K562 (cell line): ENCODE results near the gene ABT1. TPM values are rescaled to one million over a fixed set of nuclear protein-coding genes. Genes with fewer than 3 reads are reported as not detected.
A peak's percentile ranks its signal among the peaks of the same experiment; 100 is the strongest.

Source experiments
- ATAC-seq: fragments of 200-7000 bp; cut with Tn5 transposase; 3 replicates; pipeline ENCODE4 v1.9.1; 2020; ENCODE audit warnings: moderate library complexity
- BruUV-seq: library from RNA; stranded (reverse); fragments of 400-500 nt; replicated peaks from 2 replicates; lab custom pipeline; 2021; lab: Mats Ljungman, UMichigan
- CTCF ChIA-PET: fragments of 300-600 bp; formaldehyde crosslinking; extraction: SDS; loops from one replicate; lab custom pipeline; 2021; ENCODE audit warnings: low intra/inter-chr PET ratio; lab: Yijun Ruan, JAX
- POLR2A ChIA-PET: fragments of 300-600, 350-650 bp; sonication (Branson Sonifier 250); formaldehyde crosslinking; extraction: SDS; loops from one replicate; lab custom pipeline; 2021; ENCODE audit warnings: antibody characterized with exemption, inconsistent platforms; lab: Yijun Ruan, JAX
- DNase-seq, 4 experiments: peaks; one replicate each; pipeline versions ENCODE4 v3.0.0 to v3.0.0-alpha.2; 2011 to 2018; ENCODE audit warnings: low spot score in 3 of 4, mixed read lengths in 3 of 4; ENCODE audit errors: extremely low read depth in 1 of 4
- FAIRE-seq: peaks from 2 replicates; lab custom pipeline; 2011; peaks lifted over from hg19 to GRCh38; lab: Jason Lieb, UNC
- H2AFZ ChIP-seq: 2 replicates; pipeline ENCODE4 v1.6.0; 2011; ENCODE audit warnings: low read depth, low read length, control low read depth, inconsistent platforms
- H3K27ac ChIP-seq: fragments of 200-600 bp; 3 replicates; pipeline ENCODE4 v1.8.0; 2011; ENCODE audit warnings: low read depth, mild to moderate bottlenecking, control low read depth, inconsistent platforms, low read length, moderate library complexity, mixed read lengths; ENCODE audit errors: extremely low read depth
- H3K27me3 ChIP-seq, 2 experiments: fragments of 300-600 bp in 1 of 2; 2 replicates in 1 of 2; 3 replicates in 1 of 2; pipeline versions ENCODE4 v1.6.0 to v1.8.0; 2011; ENCODE audit warnings: inconsistent platforms in 2 of 2, low read length in 2 of 2, mild to moderate bottlenecking in 1 of 2, mixed read lengths in 1 of 2, moderate library complexity in 1 of 2; ENCODE audit not compliant: control insufficient read depth in 2 of 2, insufficient read depth in 2 of 2
- H3K36me3 ChIP-seq: fragments of 300-600 bp; 3 replicates; pipeline ENCODE4 v1.8.0; 2011; ENCODE audit warnings: mild to moderate bottlenecking, low read length, inconsistent platforms; ENCODE audit not compliant: control insufficient read depth, insufficient read depth
- H3K4me1 ChIP-seq, 2 experiments: fragments of 200-600 bp in 1 of 2; replicated peaks in 1 of 2; 2 replicates in 1 of 2; 3 replicates in 1 of 2; pipeline versions ENCODE4 v1.5.1 to v1.8.0; 2011; ENCODE audit warnings: inconsistent platforms in 2 of 2, low read length in 2 of 2, mild to moderate bottlenecking in 1 of 2, mixed read lengths in 1 of 2, moderate library complexity in 1 of 2; ENCODE audit not compliant: control insufficient read depth in 2 of 2, insufficient read depth in 2 of 2
- H3K4me2 ChIP-seq: 2 replicates; pipeline ENCODE4 v1.6.1; 2011; ENCODE audit warnings: low read length, control low read depth, inconsistent platforms, mixed read lengths; ENCODE audit not compliant: insufficient read depth
- H3K4me3 ChIP-seq: fragments of 200-600 bp; sonication (generic), shearing (Covaris generic); 2 replicates; pipeline ENCODE4 v1.5.1; 2016; ENCODE audit warnings: control low read depth, inconsistent platforms
- H3K79me2 ChIP-seq: fragments of 200-600 bp; 3 replicates; pipeline ENCODE4 v1.8.0; 2011; ENCODE audit warnings: low read length, inconsistent platforms; ENCODE audit not compliant: control insufficient read depth, insufficient read depth
- H3K9ac ChIP-seq, 2 experiments: 2 replicates each; pipeline versions ENCODE4 v1.6.0 to v1.6.1; 2011; ENCODE audit warnings: low read depth in 2 of 2, low read length in 2 of 2, control low read depth in 1 of 2, inconsistent platforms in 1 of 2, mild to moderate bottlenecking in 1 of 2, mixed read lengths in 1 of 2; ENCODE audit not compliant: insufficient read depth in 1 of 2
- H3K9me1 ChIP-seq: one replicate; pipeline ENCODE4 v1.6.0; 2011; ENCODE audit warnings: inconsistent platforms, mild to moderate bottlenecking, low read length, moderate library complexity; ENCODE audit not compliant: control insufficient read depth, insufficient read depth
- H3K9me3 ChIP-seq: replicated peaks from 2 replicates; pipeline ENCODE4 v1.5.1; 2011; ENCODE audit warnings: low read depth, low read length, inconsistent platforms; ENCODE audit not compliant: control insufficient read depth, insufficient read depth
- H4K20me1 ChIP-seq: replicated peaks from 2 replicates; pipeline ENCODE4 v1.6.1; 2011; ENCODE audit warnings: low read length, inconsistent platforms, mixed read lengths; ENCODE audit not compliant: control insufficient read depth, insufficient read depth
- CBX3 ChIP-seq, 2 experiments: IDR thresholded peaks; 1 replicate in 1 of 2; 2 replicates in 1 of 2; pipeline ENCODE4 v1.6.1; 2012; ENCODE audit warnings: inconsistent platforms in 2 of 2, low read length in 2 of 2, borderline replicate concordance in 1 of 2, control low read depth in 1 of 2
- ERF ChIP-seq: fragments of 450-650 bp; formaldehyde crosslinking; IDR thresholded peaks from 2 replicates; pipeline ENCODE4 v1.4.0; 2020; ENCODE audit warnings: mild to moderate bottlenecking, mixed read lengths
- KDM1A ChIP-seq, 2 experiments: fragments of 450-650 bp; IDR thresholded peaks; 2 replicates each; pipeline ENCODE4 v1.6.1; 2016; ENCODE audit warnings: mild to moderate bottlenecking in 2 of 2
- KHSRP ChIP-seq: fragments of 450-650 bp; IDR thresholded peaks from 2 replicates; pipeline ENCODE4 v1.6.1; 2017
- MAFK ChIP-seq: IDR thresholded peaks from 2 replicates; pipeline ENCODE4 v1.6.1; 2011; ENCODE audit warnings: low read length, improper control_type of control experiment
- MECOM ChIP-seq: fragments of 250-450 bp; sonication (Bioruptor Pico); IDR thresholded peaks from 2 replicates; pipeline ENCODE4 v1.8.0; 2022; ENCODE audit warnings: inconsistent platforms
- NR4A1 ChIP-seq, 2 experiments: fragments of 250-450 bp in 1 of 2; fragments of 450-650 bp in 1 of 2; sonication (Bioruptor Pico) in 1 of 2; IDR thresholded peaks; 2 replicates each; pipeline versions ENCODE4 v1.4.0 to v1.6.1; 2016 to 2020; ENCODE audit warnings: mild to moderate bottlenecking in 2 of 2, missing compliant biosample characterization in 1 of 2, missing genetic modification characterization in 1 of 2, moderate library complexity in 1 of 2
- PRDM10 ChIP-seq: fragments of 450-650 bp; IDR thresholded peaks from 2 replicates; pipeline ENCODE4 v1.6.1; 2018; ENCODE audit not compliant: partially characterized antibody
- RBM25 ChIP-seq: fragments of 200-400 bp; formaldehyde crosslinking; IDR thresholded peaks from 2 replicates; pipeline ENCODE4 v1.6.1; 2018; ENCODE audit warnings: low read length, low read depth, moderate library complexity; ENCODE audit not compliant: severe bottlenecking
- SIN3A ChIP-seq, 2 experiments: fragments of 150-350 bp in 1 of 2; IDR thresholded peaks; 2 replicates each; pipeline ENCODE4 v1.6.1; 2011 to 2016; ENCODE audit warnings: borderline replicate concordance in 2 of 2, low read depth in 2 of 2, low read length in 2 of 2, mild to moderate bottlenecking in 2 of 2, moderate library complexity in 2 of 2; ENCODE audit not compliant: control insufficient read depth in 1 of 2
- SMARCA5 ChIP-seq: fragments of 450-650 bp; IDR thresholded peaks from 2 replicates; pipeline ENCODE4 v1.6.1; 2016
- ZNF146 ChIP-seq: IDR thresholded peaks from one replicate; pipeline ENCODE4 v1.6.1; 2018; ENCODE audit warnings: missing compliant biosample characterization; ENCODE audit not compliant: unreplicated experiment
- WGBS: fragments of 100-300 bp; shearing (Covaris generic); methylation state at CpG from one replicate; pipeline ENCODE4 v1.1.6; 2016; ENCODE audit warnings: low coverage, mixed read lengths; ENCODE audit not compliant: insufficient coverage; ENCODE audit errors: missing lambda C conversion rate; 5-methylcytosine and 5-hydroxymethylcytosine counted together
- in situ Hi-C: fragments of 300-500 bp; cut with MboI; formaldehyde crosslinking; loops from 4 replicates; pipeline ENCODE4 v1.15.0; 2018; ENCODE audit warnings: inconsistent platforms, mixed read lengths
- intact Hi-C: fragments of 100-400 bp; cut with micrococcal nuclease; formaldehyde crosslinking; loops from 2 replicates; pipeline ENCODE4 v1.14.2; 2022
- polyA plus RNA-seq, 8 experiments: library from polyadenylated mRNA; depleted of rRNA in 4 of 8; stranded (reverse) in 5 of 8; unstranded in 3 of 8; fragments of >200 nt; fragmentation: Nextera tagmentation in 2 of 8; fragmentation: Illumina TruSeq in 1 of 8; extraction: Ambion mirVana in 2 of 8; extraction: Trizol in 1 of 8; gene quantifications; 2 replicates each; pipeline versions ENCODE4 v1.2.1 to v1.2.3, GENCODE V29; 2011 to 2014; ENCODE audit warnings: inconsistent platforms in 1 of 8, missing spikeins in 1 of 8
- total RNA-seq, 7 experiments: library from RNA; depleted of rRNA in 6 of 7; stranded (reverse); fragments of >200 nt in 6 of 7; fragmentation: Illumina TruSeq in 2 of 7; extraction: Trizol in 2 of 7; gene quantifications; 2 replicates each; pipeline versions ENCODE4 v1.2.1 to v1.2.3, GENCODE V29; 2011 to 2021; ENCODE audit warnings: low replicate concordance in 1 of 7

Gene ABT1
- total and polyA plus RNA-seq, 9 of the 15 experiments (the other 6 are each of a cell fraction or from before 2014, with no cell fraction given): 8.8 to 52.7 (median 40.7) TPM

GRCh38 chr6:26623339-26623859 lies 26.6 kb downstream of the ABT1 start (continued):
- TF ChIP-seq MECOM: no peak
- no peak for TF ChIP-seq NR4A1 (CRISPR knock-in tag; IDR thresholded peaks at IDR 0.05)
- no peak for TF ChIP-seq NR4A1 (tag; IDR thresholded peaks at IDR 0.05)
- no peak for TF ChIP-seq SIN3A (IDR thresholded peaks at IDR 0.05; ENCODE audit: borderline replicate concordance in 2 of 2, control insufficient read depth in 1 of 2, low read depth in 2 of 2, low read length in 2 of 2)
- no peak for TF ChIP-seq KHSRP
- no peak for TF ChIP-seq MAFK

- H3K4me2 ChIP-seq: no peak overlapping the region
- ATAC-seq: no peak
- H3K79me2 ChIP-seq: no peaks in the 10 kb centered on the region
- H3K36me3 ChIP-seq: no peaks in the 10 kb centered on the region
- no peak overlapping the region for H3K9ac ChIP-seq
- no peaks in the 10 kb centered on the region for H4K20me1 ChIP-seq
- no TSS peak for BruUV-seq
- no peak for DNase-seq
- no peaks in the 10 kb centered on the region for H3K9me1 ChIP-seq
- no peak overlapping the region for H3K4me3 ChIP-seq
- ChIA-PET CTCF (no interaction called here), POLR2A (no interaction called here)
- H3K27me3 ChIP-seq: no peaks in the 10 kb centered on the region
- FAIRE-seq: no peak
- WGBS: 47% methylated on average over 1 of the region's 1 CpG
- no peaks in the 10 kb centered on the region for H3K4me1 ChIP-seq
- intact Hi-C loops (no loop called here), in situ Hi-C loops (no loop called here)
- no peak overlapping the region for H2AFZ ChIP-seq
- no peak overlapping the region for H3K27ac ChIP-seq
- TF ChIP-seq CBX3 (IDR thresholded peaks at IDR 0.05; ENCODE audit: borderline replicate concordance in 1 of 2, low read length in 2 of 2) (peak in 1 of 2 experiments; percentile 68; a peak in 2 of 3 replicates), ERF (CRISPR knock-in tag) (no peak), RBM25 (peak; percentile 78), KDM1A (IDR thresholded peaks at IDR 0.05) (0 out of 4 replicates have a peak, but pooled peaks of 1 of the 2 experiments have one; percentile 22), ZNF146 (peak; percentile 90), PRDM10 (no peak), SMARCA5 (peak; percentile 54; the same call in 1 of the 2 replicates)
- no peaks in the 10 kb centered on the region for H3K9me3 ChIP-seq
Measured at GRCh38 chr6:26624557-26624956, 27.8 kb downstream of the ABT1 start.
